K562 (cell line): ENCODE measurements around the gene CEP162. TPM values are rescaled to one million over a fixed set of nuclear protein-coding genes. Genes with fewer than 3 reads are reported as not detected.
A peak's percentile ranks its signal among the peaks of the same experiment; 100 is the strongest.

ENCODE experiments used
- DDX20 ChIP-seq: fragments of 450-650 bp; IDR thresholded peaks from 2 replicates; pipeline ENCODE4 v1.6.1; 2016; ENCODE audit warnings: missing genetic modification characterization, low read depth, mild to moderate bottlenecking, missing compliant biosample characterization, moderate library complexity
- HDAC1 ChIP-seq, 2 experiments: fragments of 450-650 bp; IDR thresholded peaks; 2 replicates each; pipeline ENCODE4 v1.6.1; 2016 to 2017; ENCODE audit warnings: inconsistent platforms in 1 of 2, mild to moderate bottlenecking in 1 of 2, moderate library complexity in 1 of 2
- KHSRP ChIP-seq: fragments of 450-650 bp; IDR thresholded peaks from 2 replicates; pipeline ENCODE4 v1.6.1; 2017
- KLF6 ChIP-seq: fragments of 250-450 bp; sonication (Bioruptor Pico); IDR thresholded peaks from 2 replicates; pipeline ENCODE4 v1.4.0; 2020; ENCODE audit warnings: mild to moderate bottlenecking, moderate library complexity, borderline replicate concordance
- PHF20 ChIP-seq: fragments of 450-650 bp; IDR thresholded peaks from 2 replicates; pipeline ENCODE4 v1.6.1; 2018; ENCODE audit not compliant: partially characterized antibody
- POLR2A ChIP-seq: fragments of 450-650 bp; conservative IDR thresholded peaks from 2 replicates; pipeline ENCODE4 v1.6.1; 2016
- RAD21 ChIP-seq, 2 experiments: fragments of 250-450 bp in 1 of 2; fragments of 450-650 bp in 1 of 2; sonication (Bioruptor Pico) in 1 of 2; formaldehyde crosslinking in 1 of 2; IDR thresholded peaks in 1 of 2; conservative IDR thresholded peaks in 1 of 2; 2 replicates each; pipeline versions ENCODE4 v1.4.0 to v1.8.0; 2020 to 2022; ENCODE audit warnings: mild to moderate bottlenecking in 2 of 2, moderate library complexity in 1 of 2
- SMARCE1 ChIP-seq: fragments of 450-650 bp; IDR thresholded peaks from 2 replicates; pipeline ENCODE4 v1.7.1; 2016; ENCODE audit warnings: mild to moderate bottlenecking
- TARDBP ChIP-seq: fragments of 450-650 bp; IDR thresholded peaks from 2 replicates; pipeline ENCODE4 v1.6.1; 2016
- ZBTB11 ChIP-seq, 3 experiments: fragments of 200-800 bp in 1 of 3; fragments of 250-450 bp in 1 of 3; fragments of 450-650 bp in 1 of 3; sonication (Bioruptor Pico) in 1 of 3; sonication (Bioruptor generic) in 1 of 3; formaldehyde crosslinking in 1 of 3; IDR thresholded peaks; 2 replicates each; pipeline versions ENCODE4 v1.6.1 to v1.8.0; 2016 to 2022; ENCODE audit warnings: mild to moderate bottlenecking in 2 of 3, missing genetic modification characterization in 2 of 3, missing compliant biosample characterization in 1 of 3, moderate library complexity in 1 of 3
- ZBTB33 ChIP-seq: sonication (generic); formaldehyde crosslinking; IDR thresholded peaks from 2 replicates; pipeline ENCODE4 v1.8.1; 2023; ENCODE audit warnings: mild to moderate bottlenecking, missing genetic modification reagents
- ZNF644 ChIP-seq: fragments of 200-800 bp; sonication (Bioruptor generic); IDR thresholded peaks from 2 replicates; pipeline ENCODE4 v1.6.1; 2016; ENCODE audit warnings: low read depth, missing genetic modification characterization, missing compliant biosample characterization
- ZZZ3 ChIP-seq: fragments of 450-650 bp; IDR thresholded peaks from 2 replicates; pipeline ENCODE4 v1.6.1; 2016; ENCODE audit warnings: antibody characterized with exemption, mild to moderate bottlenecking, moderate library complexity
- polyA plus RNA-seq, 8 experiments: library from polyadenylated mRNA; depleted of rRNA in 4 of 8; stranded (reverse) in 5 of 8; unstranded in 3 of 8; fragments of >200 nt; fragmentation: Nextera tagmentation in 2 of 8; fragmentation: Illumina TruSeq in 1 of 8; extraction: Ambion mirVana in 2 of 8; extraction: Trizol in 1 of 8; gene quantifications; 2 replicates each; pipeline versions ENCODE4 v1.2.1 to v1.2.3, GENCODE V29; 2011 to 2014; ENCODE audit warnings: inconsistent platforms in 1 of 8, missing spikeins in 1 of 8
- total RNA-seq, 7 experiments: library from RNA; depleted of rRNA in 6 of 7; stranded (reverse); fragments of >200 nt in 6 of 7; fragmentation: Illumina TruSeq in 2 of 7; extraction: Trizol in 2 of 7; gene quantifications; 2 replicates each; pipeline versions ENCODE4 v1.2.1 to v1.2.3, GENCODE V29; 2011 to 2021; ENCODE audit warnings: low replicate concordance in 1 of 7
- TF ChIP-seq, protein P1 (sequence below): sonication (generic); formaldehyde crosslinking; IDR thresholded peaks from 2 replicates; pipeline ENCODE4 v1.8.0; 2023; ENCODE audit warnings: mild to moderate bottlenecking, missing genetic modification reagents
- TF ChIP-seq, protein P2 (sequence below): sonication (generic); formaldehyde crosslinking; IDR thresholded peaks from 2 replicates; pipeline ENCODE4 v1.8.0; 2022; ENCODE audit warnings: mild to moderate bottlenecking, low read depth, missing genetic modification reagents

Gene CEP162
- total and polyA plus RNA-seq, 9 of the 15 experiments (the other 6 are each of a cell fraction or from before 2014, with no cell fraction given) = 3.9 to 8.6 (median 6.7) TPM

DNA sequence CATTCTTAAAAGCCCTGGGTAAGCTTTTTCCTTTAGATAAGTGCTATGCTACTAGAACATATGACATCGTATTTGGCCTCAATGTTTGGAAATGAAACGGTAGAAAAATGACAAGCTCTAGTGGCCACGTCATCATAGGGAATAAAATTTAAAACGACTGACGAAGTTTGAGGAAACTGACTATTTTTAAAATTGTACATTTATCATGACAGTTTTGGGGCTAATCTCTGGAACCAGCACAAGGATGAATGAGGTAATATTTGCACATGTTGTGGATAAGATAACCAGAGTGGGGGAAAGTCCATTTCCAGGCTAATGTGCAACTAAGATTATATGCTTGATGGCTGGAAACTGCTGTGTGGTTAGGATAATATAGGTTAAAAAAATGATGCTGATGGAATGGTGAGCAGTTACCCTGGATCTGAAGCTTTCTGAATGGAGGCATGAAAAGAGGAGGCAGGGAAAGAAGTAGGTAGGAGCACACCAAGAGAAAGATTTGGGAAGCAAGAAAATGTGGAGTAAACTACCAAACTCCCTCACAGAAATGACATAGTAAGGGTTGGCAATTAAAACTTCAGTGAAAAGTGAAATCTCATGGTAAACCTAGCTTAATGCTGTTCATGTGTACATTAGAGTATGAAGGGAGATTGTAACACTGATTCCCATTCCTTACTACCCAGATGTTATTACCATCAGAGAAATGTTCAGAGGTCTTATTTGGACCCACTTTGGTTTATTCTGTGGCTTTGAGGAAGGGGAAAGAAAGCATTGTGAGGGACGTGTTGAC lies 42.7 kb upstream of the CEP162 start (continued):
- TF ChIP-seq ZBTB33 (CRISPR knock-in tag) = peak; percentile 52
- no peak for TF ChIP-seq DDX20 (tag)
- TF ChIP-seq PHF20 = peak; percentile 44
- peak; percentile 95 for TF ChIP-seq ZNF644 (tag)
- peak; percentile 99 for TF ChIP-seq SMARCE1
- TF ChIP-seq ZZZ3 = no peak
- peak; percentile 95; the same call in 1 of the 2 replicates for TF ChIP-seq TARDBP
- TF ChIP-seq, protein P1, sequence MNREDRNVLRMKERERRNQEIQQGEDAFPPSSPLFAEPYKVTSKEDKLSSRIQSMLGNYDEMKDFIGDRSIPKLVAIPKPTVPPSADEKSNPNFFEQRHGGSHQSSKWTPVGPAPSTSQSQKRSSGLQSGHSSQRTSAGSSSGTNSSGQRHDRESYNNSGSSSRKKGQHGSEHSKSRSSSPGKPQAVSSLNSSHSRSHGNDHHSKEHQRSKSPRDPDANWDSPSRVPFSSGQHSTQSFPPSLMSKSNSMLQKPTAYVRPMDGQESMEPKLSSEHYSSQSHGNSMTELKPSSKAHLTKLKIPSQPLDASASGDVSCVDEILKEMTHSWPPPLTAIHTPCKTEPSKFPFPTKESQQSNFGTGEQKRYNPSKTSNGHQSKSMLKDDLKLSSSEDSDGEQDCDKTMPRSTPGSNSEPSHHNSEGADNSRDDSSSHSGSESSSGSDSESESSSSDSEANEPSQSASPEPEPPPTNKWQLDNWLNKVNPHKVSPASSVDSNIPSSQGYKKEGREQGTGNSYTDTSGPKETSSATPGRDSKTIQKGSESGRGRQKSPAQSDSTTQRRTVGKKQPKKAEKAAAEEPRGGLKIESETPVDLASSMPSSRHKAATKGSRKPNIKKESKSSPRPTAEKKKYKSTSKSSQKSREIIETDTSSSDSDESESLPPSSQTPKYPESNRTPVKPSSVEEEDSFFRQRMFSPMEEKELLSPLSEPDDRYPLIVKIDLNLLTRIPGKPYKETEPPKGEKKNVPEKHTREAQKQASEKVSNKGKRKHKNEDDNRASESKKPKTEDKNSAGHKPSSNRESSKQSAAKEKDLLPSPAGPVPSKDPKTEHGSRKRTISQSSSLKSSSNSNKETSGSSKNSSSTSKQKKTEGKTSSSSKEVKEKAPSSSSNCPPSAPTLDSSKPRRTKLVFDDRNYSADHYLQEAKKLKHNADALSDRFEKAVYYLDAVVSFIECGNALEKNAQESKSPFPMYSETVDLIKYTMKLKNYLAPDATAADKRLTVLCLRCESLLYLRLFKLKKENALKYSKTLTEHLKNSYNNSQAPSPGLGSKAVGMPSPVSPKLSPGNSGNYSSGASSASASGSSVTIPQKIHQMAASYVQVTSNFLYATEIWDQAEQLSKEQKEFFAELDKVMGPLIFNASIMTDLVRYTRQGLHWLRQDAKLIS (CRISPR knock-in tag) = no peak; the same call in 1 of the 2 replicates
- TF ChIP-seq POLR2A = no peak
- TF ChIP-seq, protein P2, sequence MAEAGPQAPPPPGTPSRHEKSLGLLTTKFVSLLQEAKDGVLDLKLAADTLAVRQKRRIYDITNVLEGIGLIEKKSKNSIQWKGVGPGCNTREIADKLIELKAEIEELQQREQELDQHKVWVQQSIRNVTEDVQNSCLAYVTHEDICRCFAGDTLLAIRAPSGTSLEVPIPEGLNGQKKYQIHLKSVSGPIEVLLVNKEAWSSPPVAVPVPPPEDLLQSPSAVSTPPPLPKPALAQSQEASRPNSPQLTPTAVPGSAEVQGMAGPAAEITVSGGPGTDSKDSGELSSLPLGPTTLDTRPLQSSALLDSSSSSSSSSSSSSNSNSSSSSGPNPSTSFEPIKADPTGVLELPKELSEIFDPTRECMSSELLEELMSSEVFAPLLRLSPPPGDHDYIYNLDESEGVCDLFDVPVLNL (CRISPR knock-in tag) = no peak
- peak in 1 of 2 experiments; percentile 73; a peak in 1 of 4 replicates for TF ChIP-seq HDAC1 (IDR thresholded peaks at IDR 0.05)
- peak in 1 of 3 experiments; percentile 81; a peak in 2 of 6 replicates for TF ChIP-seq ZBTB11 (CRISPR knock-in tag; IDR thresholded peaks at IDR 0.05)
- TF ChIP-seq KHSRP = peak; percentile 96
- no peak for TF ChIP-seq KLF6 (CRISPR knock-in tag)
- TF ChIP-seq RAD21 (CRISPR knock-in tag; conservative IDR thresholded peaks at IDR 0.05 in 1 of 2, IDR thresholded peaks at IDR 0.05 in 1 of 2) = no peak; a peak in 1 of 4 replicates
